Suprapubic skin (tissue), 4 donors: Measurements from ENCODE around the gene ZNF70. TPM values are rescaled to one million over a fixed set of nuclear protein-coding genes. Genes with fewer than 3 reads are reported as not detected.
"Not testable (repeated sequence)": the region's sequence is repeated elsewhere in the genome, so short reads cannot be mapped to it uniquely, and the experiment has no call there.

ENCODE experiments used
- DNase-seq, 2 donors: peaks; one replicate each; pipeline ENCODE4 v3.0.0-alpha.2; 2019; ENCODE audit warnings: low spot score in 2 of 2
- H3K27ac ChIP-seq: fragments of 200-600 bp; sonication (generic); one replicate; pipeline ENCODE4 v1.5.1; 2019
- H3K27me3 ChIP-seq: fragments of 200-600 bp; sonication (generic); one replicate; pipeline ENCODE4 v1.5.1; 2019
- H3K36me3 ChIP-seq: fragments of 200-600 bp; sonication (generic); one replicate; pipeline ENCODE4 v1.5.1; 2019
- H3K4me1 ChIP-seq: fragments of 200-600 bp; sonication (generic); one replicate; pipeline ENCODE4 v1.5.1; 2019
- H3K4me3 ChIP-seq: fragments of 200-600 bp; sonication (generic); one replicate; pipeline ENCODE4 v1.5.1; 2019; ENCODE audit warnings: mild to moderate bottlenecking
- H3K9me3 ChIP-seq: fragments of 200-600 bp; sonication (generic); one replicate; pipeline ENCODE4 v1.5.1; 2019
- CTCF ChIP-seq, 2 donors: fragments of 200-600 bp in 1 of 2; fragments of 450-650 bp in 1 of 2; sonication (generic) in 1 of 2; IDR thresholded peaks; one replicate each; pipeline ENCODE4 v1.5.1; 2016 to 2019; ENCODE audit warnings: antibody characterized with exemption in 2 of 2, mild to moderate bottlenecking in 1 of 2, moderate library complexity in 1 of 2
- EP300 ChIP-seq: sonication (generic); formaldehyde crosslinking; IDR thresholded peaks from one replicate; pipeline ENCODE4 v1.6.1; 2017; ENCODE audit warnings: antibody characterized with exemption
- POLR2A ChIP-seq, 2 donors: fragments of 450-650 bp; IDR thresholded peaks; one replicate each; pipeline ENCODE4 v1.6.1; 2017; ENCODE audit warnings: antibody characterized with exemption in 2 of 2, mild to moderate bottlenecking in 2 of 2, moderate library complexity in 2 of 2
- POLR2AphosphoS5 ChIP-seq, 3 donors: sonication (generic); formaldehyde crosslinking; IDR thresholded peaks; one replicate each; pipeline ENCODE4 v1.6.1; 2017; ENCODE audit warnings: antibody characterized with exemption in 3 of 3
- WGBS: methylation state at CpG from one replicate; pipeline ENCODE4 v1.1.5; 2018; 5-methylcytosine and 5-hydroxymethylcytosine counted together
- total RNA-seq, 4 donors: library from RNA; depleted of rRNA; stranded (reverse); fragments of >200 nt; gene quantifications; one replicate each; pipeline ENCODE4 v1.1.0, GENCODE V29; 2016

ZNF70 gene
- total RNA-seq, 4 donors from 2014 or later: 1.7 to 5.1 (median 3.1) TPM

- Histone ChIP-seq H3K4me3 (no peak overlapping the region), H3K27ac (no peak overlapping the region), H3K4me1 (peaks cover 5% of the 10 kb centered on the region), H3K27me3 (no peaks in the 10 kb centered on the region), H3K36me3 (peaks cover 45% of the 10 kb centered on the region), H3K9me3 (no peaks in the 10 kb centered on the region)
- WGBS: 100% methylated on average over 4 of the region's 14 CpGs
- DNase-seq: no peak
- TF ChIP-seq POLR2A (IDR thresholded peaks at IDR 0.05): no peak
- no peak for TF ChIP-seq CTCF (IDR thresholded peaks at IDR 0.05)
- TF ChIP-seq EP300: no peak
- TF ChIP-seq POLR2AphosphoS5 (IDR thresholded peaks at IDR 0.05): no peak
Observed at GRCh38 chr22:23744485-23744884, 6.4 kb downstream of the ZNF70 start.

GRCh38 chr22:23744001-23744400, 6.9 kb downstream of the ZNF70 start:
- H3K4me3 ChIP-seq: no peak overlapping the region
- H3K27ac ChIP-seq: no peak overlapping the region
- peaks cover 45% of the 10 kb centered on the region for H3K36me3 ChIP-seq
- H3K27me3 ChIP-seq: no peaks in the 10 kb centered on the region
- H3K4me1 ChIP-seq: peaks cover 4% of the 10 kb centered on the region
- 93% methylated on average over 8 of the region's 13 CpGs for WGBS
- DNase-seq: no peak
- no peaks in the 10 kb centered on the region for H3K9me3 ChIP-seq
- TF ChIP-seq POLR2AphosphoS5 (IDR thresholded peaks at IDR 0.05): no peak
- no peak for TF ChIP-seq CTCF (IDR thresholded peaks at IDR 0.05)
- no peak for TF ChIP-seq POLR2A (IDR thresholded peaks at IDR 0.05)
- no peak for TF ChIP-seq EP300

- TF ChIP-seq CTCF (IDR thresholded peaks at IDR 0.05) (no peak), EP300 (no peak), POLR2AphosphoS5 (IDR thresholded peaks at IDR 0.05) (no peak), POLR2A (IDR thresholded peaks at IDR 0.05) (no peak)
- 78% methylated on average over 2 of the region's 2 CpGs for WGBS
- H3K4me1 ChIP-seq: peaks cover 4% of the 10 kb centered on the region
- DNase-seq: no peak
- no peak overlapping the region for H3K4me3 ChIP-seq
- peaks cover 45% of the 10 kb centered on the region for H3K36me3 ChIP-seq
- no peaks in the 10 kb centered on the region for H3K27me3 ChIP-seq
- H3K9me3 ChIP-seq: no peaks in the 10 kb centered on the region
- no peak overlapping the region for H3K27ac ChIP-seq
Observed at GRCh38 chr22:23743303-23743705, 7.6 kb downstream of the ZNF70 start.

GRCh38 chr22:23742505-23743264, 8.2 kb downstream of the ZNF70 start:
- no peak overlapping the region for H3K4me3 ChIP-seq
- peaks cover 45% of the 10 kb centered on the region for H3K36me3 ChIP-seq
- peaks cover 4% of the 10 kb centered on the region for H3K4me1 ChIP-seq
- H3K9me3 ChIP-seq: no peaks in the 10 kb centered on the region
- no peak for TF ChIP-seq POLR2AphosphoS5 (IDR thresholded peaks at IDR 0.05)
- TF ChIP-seq POLR2A (IDR thresholded peaks at IDR 0.05): no peak
- TF ChIP-seq EP300: no peak
- TF ChIP-seq CTCF (IDR thresholded peaks at IDR 0.05): no peak
- no peaks in the 10 kb centered on the region for H3K27me3 ChIP-seq
- WGBS: 75% methylated on average over 3 of the region's 7 CpGs
- H3K27ac ChIP-seq: no peak overlapping the region
- no peak for DNase-seq

- Histone ChIP-seq H3K4me1 (no peaks in the 10 kb centered on the region), H3K27me3 (no peaks in the 10 kb centered on the region), H3K4me3 (no peak overlapping the region), H3K27ac (no peak overlapping the region), H3K36me3 (peaks cover 20% of the 10 kb centered on the region), H3K9me3 (no peaks in the 10 kb centered on the region)
- no peak for DNase-seq
- no peak for TF ChIP-seq EP300
- TF ChIP-seq POLR2A (IDR thresholded peaks at IDR 0.05): no peak
- TF ChIP-seq POLR2AphosphoS5 (IDR thresholded peaks at IDR 0.05): no peak
- TF ChIP-seq CTCF (IDR thresholded peaks at IDR 0.05): no peak
Observed at GRCh38 chr22:23737696-23738095, 13.2 kb downstream of the ZNF70 start.

GRCh38 chr22:23728108-23728507, 22.8 kb downstream of the ZNF70 start:
- H3K36me3 ChIP-seq, H3K4me3 ChIP-seq, H3K27me3 ChIP-seq, DNase-seq, H3K9me3 ChIP-seq, H3K27ac ChIP-seq, H3K4me1 ChIP-seq: not testable (repeated sequence)
- 81% methylated on average over 4 of the region's 4 CpGs for WGBS
